GM12878 (cell line): ENCODE measurements around the gene IL16. TPM values are rescaled to one million over a fixed set of nuclear protein-coding genes. Genes with fewer than 3 reads are reported as not detected.

Experiments used
- ATAC-seq: fragments of 200-7000 bp; cut with Tn5 transposase; 3 replicates; pipeline ENCODE4 v1.9.1; 2020; ENCODE audit warnings: mild to moderate bottlenecking, moderate library complexity
- BruUV-seq: library from RNA; stranded (reverse); fragments of 400-500 nt; replicated peaks from 2 replicates; lab custom pipeline; 2021; lab: Mats Ljungman, UMichigan
- CTCF ChIA-PET: fragments of 300-600 bp; sonication (Branson Sonifier 250); formaldehyde crosslinking; extraction: SDS; loops from one replicate; lab custom pipeline; 2021; ENCODE audit warnings: inconsistent platforms; lab: Yijun Ruan, JAX
- POLR2A ChIA-PET: fragments of 350-600 bp; formaldehyde crosslinking; extraction: SDS; loops from one replicate; lab custom pipeline; 2021; ENCODE audit warnings: inconsistent platforms; lab: Charles Lee
- RAD21 ChIA-PET: fragments of 300-600 bp; sonication (Branson Sonifier 250); formaldehyde crosslinking; loops from one replicate; lab custom pipeline; 2023; ENCODE audit warnings: antibody characterized with exemption; ENCODE audit not compliant: unreplicated experiment; lab: Charles Lee
- SMC1A ChIA-PET: fragments of 300-600 bp; sonication (Branson Sonifier 250); formaldehyde crosslinking; loops from one replicate; lab custom pipeline; 2023; ENCODE audit not compliant: unreplicated experiment, uncharacterized antibody; lab: Charles Lee
- DNase-seq: peaks from one replicate; pipeline ENCODE4 v3.0.0-alpha.2; 2011; ENCODE audit warnings: low read depth, low spot score
- FAIRE-seq: peaks from 3 replicates; lab custom pipeline; 2011; peaks lifted over from hg19 to GRCh38; lab: Jason Lieb, UNC
- H2AFZ ChIP-seq: 2 replicates; pipeline ENCODE4 v1.6.0; 2011; ENCODE audit warnings: low read depth, low read length, control low read depth; ENCODE audit not compliant: control insufficient read depth
- H3K27ac ChIP-seq: 2 replicates; pipeline ENCODE4 v1.5.1; 2011; ENCODE audit warnings: control low read depth; ENCODE audit not compliant: control insufficient read depth, insufficient read depth
- H3K27me3 ChIP-seq, 2 experiments: replicated peaks in 1 of 2; 2 replicates each; pipeline versions ENCODE4 v1.6.0 to v1.6.1; 2011; ENCODE audit warnings: low read length in 1 of 2; ENCODE audit not compliant: control insufficient read depth in 2 of 2, insufficient read depth in 2 of 2
- H3K36me3 ChIP-seq, 2 experiments: 2 replicates each; pipeline ENCODE4 v1.5.1; 2011; ENCODE audit warnings: low read length in 1 of 2; ENCODE audit not compliant: control insufficient read depth in 2 of 2, insufficient read depth in 2 of 2
- H3K4me1 ChIP-seq: 2 replicates; pipeline ENCODE4 v1.6.1; 2011; ENCODE audit warnings: mild to moderate bottlenecking, low read length, moderate library complexity, mixed read lengths; ENCODE audit not compliant: control insufficient read depth, insufficient read depth
- H3K4me2 ChIP-seq: 2 replicates; pipeline ENCODE4 v1.6.0; 2011; ENCODE audit warnings: control low read depth; ENCODE audit not compliant: control insufficient read depth, insufficient read depth
- H3K4me3 ChIP-seq: fragments of 200-600 bp; sonication (generic); 2 replicates; pipeline ENCODE4 v1.5.1; 2016
- H3K79me2 ChIP-seq: 2 replicates; pipeline ENCODE4 v1.6.0; 2011; ENCODE audit warnings: low read length; ENCODE audit not compliant: control insufficient read depth, insufficient read depth
- H3K9ac ChIP-seq: 2 replicates; pipeline ENCODE4 v1.8.0; 2011; ENCODE audit warnings: low read length, control low read depth, mixed read lengths; ENCODE audit not compliant: control insufficient read depth, insufficient read depth
- H3K9me3 ChIP-seq: replicated peaks from 3 replicates; pipeline ENCODE4 v1.5.1; 2011; ENCODE audit warnings: mild to moderate bottlenecking, low read length; ENCODE audit not compliant: control insufficient read depth, insufficient read depth
- H4K20me1 ChIP-seq: 2 replicates; pipeline ENCODE4 v1.6.0; 2011; ENCODE audit not compliant: control insufficient read depth, insufficient read depth
- ASH2L ChIP-seq: fragments of 300-600, 200-600 bp; sonication (generic); IDR thresholded peaks from 2 replicates; pipeline ENCODE4 v1.6.1; 2017; ENCODE audit warnings: low read depth, mild to moderate bottlenecking, borderline replicate concordance
- ATF3 ChIP-seq: IDR thresholded peaks from 2 replicates; pipeline ENCODE4 v1.6.1; 2011; ENCODE audit warnings: low read depth, mild to moderate bottlenecking, low read length, moderate library complexity, borderline replicate concordance; ENCODE audit errors: extremely low read depth
- E2F4 ChIP-seq: IDR thresholded peaks from 2 replicates; pipeline ENCODE4 v1.6.1; 2012; ENCODE audit warnings: low read depth, low read length, improper control_type of control experiment
- ETV6 ChIP-seq, 2 experiments: fragments of 450-650 bp in 1 of 2; IDR thresholded peaks in 1 of 2; conservative IDR thresholded peaks in 1 of 2; 2 replicates each; pipeline ENCODE4 v1.6.1; 2014; ENCODE audit warnings: antibody characterized with exemption in 1 of 2, borderline replicate concordance in 1 of 2, low read depth in 1 of 2, mild to moderate bottlenecking in 1 of 2, moderate library complexity in 1 of 2
- HCFC1 ChIP-seq: fragments of 150-350 bp; IDR thresholded peaks from 2 replicates; pipeline ENCODE4 v1.6.1; 2014; ENCODE audit warnings: low read length
- MTA3 ChIP-seq: IDR thresholded peaks from 2 replicates; pipeline ENCODE4 v1.6.1; 2012; ENCODE audit warnings: low read length, inconsistent platforms, borderline replicate concordance
- MXI1 ChIP-seq: fragments of 150-350 bp; IDR thresholded peaks from 2 replicates; pipeline ENCODE4 v1.6.1; 2011; ENCODE audit warnings: low read depth, mild to moderate bottlenecking, inconsistent platforms, low read length, improper control_type of control experiment
- POLR2A ChIP-seq: IDR thresholded peaks from 2 replicates; pipeline ENCODE4 v1.6.1; 2011; ENCODE audit warnings: low read depth, mild to moderate bottlenecking, low read length
- POU2F2 ChIP-seq: IDR thresholded peaks from 3 replicates; pipeline ENCODE4 v1.6.1; 2011; ENCODE audit warnings: low read depth, mild to moderate bottlenecking, low read length, borderline replicate concordance
- SREBF2 ChIP-seq: IDR thresholded peaks from 2 replicates; pipeline ENCODE4 v1.6.1; 2012; ENCODE audit warnings: mild to moderate bottlenecking, low read length
- ZNF24 ChIP-seq: fragments of 450-650 bp; IDR thresholded peaks from 2 replicates; pipeline ENCODE4 v1.6.1; 2017; ENCODE audit warnings: antibody characterized with exemption, mild to moderate bottlenecking
- WGBS: methylation state at CpG from one replicate; pipeline ENCODE4 v1.1.6; 2016; ENCODE audit warnings: low lambda C conversion rate; ENCODE audit not compliant: insufficient replicate concordance, insufficient coverage; ENCODE audit errors: missing lambda C conversion rate; 5-methylcytosine and 5-hydroxymethylcytosine counted together
- in situ Hi-C: fragments of 300-500 bp; cut with MboI; formaldehyde crosslinking; loops from 9 replicates; pipeline ENCODE4 v1.14.3; 2018; ENCODE audit warnings: mixed read lengths
- intact Hi-C: fragments of 100-400 bp; cut with micrococcal nuclease; formaldehyde crosslinking; loops from one replicate; pipeline ENCODE4 v1.14.2; 2022; ENCODE audit not compliant: unreplicated experiment
- polyA plus RNA-seq, 11 experiments: library from polyadenylated mRNA; depleted of rRNA in 4 of 11; unstranded in 6 of 11; stranded (reverse) in 5 of 11; fragments of >200 nt; fragmentation: Nextera tagmentation in 4 of 11; fragmentation: Illumina TruSeq in 1 of 11; extraction: Ambion mirVana in 4 of 11; extraction: Trizol in 1 of 11; gene quantifications; 1 replicate in 1 of 11; 2 replicates in 10 of 11; pipeline versions ENCODE4 v1.2.1 to v1.2.3, GENCODE V29; 2011 to 2016; ENCODE audit warnings: inconsistent platforms in 2 of 11, missing spikeins in 2 of 11, low read depth in 1 of 11
- total RNA-seq, 4 experiments: library from RNA; depleted of rRNA in 3 of 4; stranded (reverse); fragments of >200 nt in 3 of 4; fragmentation: Illumina TruSeq in 1 of 4; extraction: Trizol in 1 of 4; gene quantifications; 2 replicates each; pipeline versions ENCODE4 v1.2.1 to v1.2.3, GENCODE V29; 2013 to 2021
- TF ChIP-seq, protein P1 (sequence below): IDR thresholded peaks from 2 replicates; pipeline ENCODE4 v1.6.1; 2012; ENCODE audit warnings: low read depth, low read length, improper control_type of control experiment
- TF ChIP-seq, protein P2 (sequence below): fragments of 450-650 bp; IDR thresholded peaks from 2 replicates; pipeline ENCODE4 v1.6.1; 2017; ENCODE audit warnings: mild to moderate bottlenecking, moderate library complexity

IL16 gene
- total and polyA plus RNA-seq, 10 of the 15 experiments (the other 5 are each of a cell fraction or from before 2014, with no cell fraction given), result 21.7 to 206 (median 44.5) TPM

GRCh38 chr15:81199031-81199779, 2.5 kb downstream of the IL16 start:
- CTCF ChIA-PET, result interaction anchor here (0.7 kb wide), 1 partner anchor 67 kb away, joined by 3 read pairs; no protein-coding TSS in a partner anchor
- Histone ChIP-seq H3K79me2 (no peaks in the 10 kb centered on the region), H3K9ac (no peak overlapping the region), H3K4me2 (no peak overlapping the region), H3K4me1 (no peaks in the 10 kb centered on the region), H3K27ac (no peak overlapping the region), H3K9me3 (no peaks in the 10 kb centered on the region), H4K20me1 (no peaks in the 10 kb centered on the region), H2AFZ (no peak overlapping the region), H3K36me3 (no peaks in the 10 kb centered on the region), H3K4me3 (no peak overlapping the region), H3K27me3 (no peaks in the 10 kb centered on the region)
- SMC1A ChIA-PET, result interaction anchor here (1.0 kb wide), 1 partner anchor 67 kb away, joined by 3 read pairs; no protein-coding TSS in a partner anchor
- WGBS, result 55% methylated on average over 11 of the region's 11 CpGs
- intact Hi-C loops, result no loop called here
- DNase-seq, result no peak
- ATAC-seq, result no peak
- RAD21 ChIA-PET, result no interaction called here
- in situ Hi-C loops, result no loop called here
- POLR2A ChIA-PET, result no interaction called here
- FAIRE-seq, result no peak
- no TSS peak for BruUV-seq
- TF ChIP-seq MXI1 (no peak), ASH2L (no peak), ATF3 (no peak), ETV6 (conservative IDR thresholded peaks at IDR 0.05 in 1 of 2, IDR thresholded peaks at IDR 0.05 in 1 of 2; ENCODE audit: borderline replicate concordance in 1 of 2, low read depth in 1 of 2) (no peak), ZNF24 (no peak), POLR2A (no peak), SREBF2 (no peak), HCFC1 (no peak), E2F4 (no peak), POU2F2 (no peak), MTA3 (no peak)
- TF ChIP-seq, protein P1, sequence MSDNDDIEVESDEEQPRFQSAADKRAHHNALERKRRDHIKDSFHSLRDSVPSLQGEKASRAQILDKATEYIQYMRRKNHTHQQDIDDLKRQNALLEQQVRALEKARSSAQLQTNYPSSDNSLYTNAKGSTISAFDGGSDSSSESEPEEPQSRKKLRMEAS, result no peak
- TF ChIP-seq, protein P2, sequence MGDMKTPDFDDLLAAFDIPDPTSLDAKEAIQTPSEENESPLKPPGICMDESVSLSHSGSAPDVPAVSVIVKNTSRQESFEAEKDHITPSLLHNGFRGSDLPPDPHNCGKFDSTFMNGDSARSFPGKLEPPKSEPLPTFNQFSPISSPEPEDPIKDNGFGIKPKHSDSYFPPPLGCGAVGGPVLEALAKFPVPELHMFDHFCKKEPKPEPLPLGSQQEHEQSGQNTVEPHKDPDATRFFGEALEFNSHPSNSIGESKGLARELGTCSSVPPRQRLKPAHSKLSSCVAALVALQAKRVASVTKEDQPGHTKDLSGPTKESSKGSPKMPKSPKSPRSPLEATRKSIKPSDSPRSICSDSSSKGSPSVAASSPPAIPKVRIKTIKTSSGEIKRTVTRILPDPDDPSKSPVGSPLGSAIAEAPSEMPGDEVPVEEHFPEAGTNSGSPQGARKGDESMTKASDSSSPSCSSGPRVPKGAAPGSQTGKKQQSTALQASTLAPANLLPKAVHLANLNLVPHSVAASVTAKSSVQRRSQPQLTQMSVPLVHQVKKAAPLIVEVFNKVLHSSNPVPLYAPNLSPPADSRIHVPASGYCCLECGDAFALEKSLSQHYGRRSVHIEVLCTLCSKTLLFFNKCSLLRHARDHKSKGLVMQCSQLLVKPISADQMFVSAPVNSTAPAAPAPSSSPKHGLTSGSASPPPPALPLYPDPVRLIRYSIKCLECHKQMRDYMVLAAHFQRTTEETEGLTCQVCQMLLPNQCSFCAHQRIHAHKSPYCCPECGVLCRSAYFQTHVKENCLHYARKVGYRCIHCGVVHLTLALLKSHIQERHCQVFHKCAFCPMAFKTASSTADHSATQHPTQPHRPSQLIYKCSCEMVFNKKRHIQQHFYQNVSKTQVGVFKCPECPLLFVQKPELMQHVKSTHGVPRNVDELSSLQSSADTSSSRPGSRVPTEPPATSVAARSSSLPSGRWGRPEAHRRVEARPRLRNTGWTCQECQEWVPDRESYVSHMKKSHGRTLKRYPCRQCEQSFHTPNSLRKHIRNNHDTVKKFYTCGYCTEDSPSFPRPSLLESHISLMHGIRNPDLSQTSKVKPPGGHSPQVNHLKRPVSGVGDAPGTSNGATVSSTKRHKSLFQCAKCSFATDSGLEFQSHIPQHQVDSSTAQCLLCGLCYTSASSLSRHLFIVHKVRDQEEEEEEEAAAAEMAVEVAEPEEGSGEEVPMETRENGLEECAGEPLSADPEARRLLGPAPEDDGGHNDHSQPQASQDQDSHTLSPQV, result no peak
